AG10803 (cell line): ENCODE data around the gene ASB14.

Source experiments
- DNase-seq: peaks from one replicate; pipeline ENCODE4 v3.0.0; 2010; ENCODE audit warnings: low read depth
- H3K4me3 ChIP-seq: 2 replicates; pipeline ENCODE4 v1.5.1; 2011; ENCODE audit warnings: mild to moderate bottlenecking, low read length, control low read depth
- TF ChIP-seq, protein P1 (sequence below): conservative IDR thresholded peaks from 2 replicates; pipeline ENCODE4 v1.5.1; 2011; ENCODE audit warnings: mild to moderate bottlenecking, low read length, control low read depth, inconsistent platforms

ASB14 gene

GRCh38 chr3:57278237-57278636 is 14.2 kb downstream of the ASB14 start:
- DNase-seq, result no peak
- no peak overlapping the region for H3K4me3 ChIP-seq

GRCh38 chr3:57275393-57275792 is 17.1 kb downstream of the ASB14 start:
- TF ChIP-seq, protein P1, sequence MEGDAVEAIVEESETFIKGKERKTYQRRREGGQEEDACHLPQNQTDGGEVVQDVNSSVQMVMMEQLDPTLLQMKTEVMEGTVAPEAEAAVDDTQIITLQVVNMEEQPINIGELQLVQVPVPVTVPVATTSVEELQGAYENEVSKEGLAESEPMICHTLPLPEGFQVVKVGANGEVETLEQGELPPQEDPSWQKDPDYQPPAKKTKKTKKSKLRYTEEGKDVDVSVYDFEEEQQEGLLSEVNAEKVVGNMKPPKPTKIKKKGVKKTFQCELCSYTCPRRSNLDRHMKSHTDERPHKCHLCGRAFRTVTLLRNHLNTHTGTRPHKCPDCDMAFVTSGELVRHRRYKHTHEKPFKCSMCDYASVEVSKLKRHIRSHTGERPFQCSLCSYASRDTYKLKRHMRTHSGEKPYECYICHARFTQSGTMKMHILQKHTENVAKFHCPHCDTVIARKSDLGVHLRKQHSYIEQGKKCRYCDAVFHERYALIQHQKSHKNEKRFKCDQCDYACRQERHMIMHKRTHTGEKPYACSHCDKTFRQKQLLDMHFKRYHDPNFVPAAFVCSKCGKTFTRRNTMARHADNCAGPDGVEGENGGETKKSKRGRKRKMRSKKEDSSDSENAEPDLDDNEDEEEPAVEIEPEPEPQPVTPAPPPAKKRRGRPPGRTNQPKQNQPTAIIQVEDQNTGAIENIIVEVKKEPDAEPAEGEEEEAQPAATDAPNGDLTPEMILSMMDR, result no peak
- DNase-seq, result no peak
- no peak overlapping the region for H3K4me3 ChIP-seq

More at GRCh38 chr3:57278237-57278636, 14.2 kb downstream of the ASB14 start:
- TF ChIP-seq, protein P1, result no peak

DNA sequence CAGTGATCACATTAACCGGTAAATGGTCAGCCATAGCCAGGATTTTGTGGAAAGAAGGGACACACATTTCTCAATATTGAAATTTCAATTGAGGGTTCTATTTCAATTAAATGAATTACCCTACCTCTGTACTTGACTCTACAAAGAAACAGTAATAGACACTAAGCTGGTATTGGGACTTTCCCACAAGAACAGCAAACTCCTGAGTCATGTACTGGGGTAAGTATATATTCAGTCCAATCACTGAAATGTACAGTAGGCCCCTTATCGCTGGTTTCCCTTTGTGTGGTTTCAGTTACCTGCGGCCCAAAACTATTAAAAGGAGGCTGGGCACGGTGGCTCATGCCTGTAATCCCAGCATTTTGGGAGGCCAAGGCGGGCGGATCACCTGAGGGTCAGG is 17.6 kb downstream of the ASB14 start:
- H3K4me3 ChIP-seq, result no peak overlapping the region
- TF ChIP-seq, protein P1, result no peak
- no peak for DNase-seq

DNA sequence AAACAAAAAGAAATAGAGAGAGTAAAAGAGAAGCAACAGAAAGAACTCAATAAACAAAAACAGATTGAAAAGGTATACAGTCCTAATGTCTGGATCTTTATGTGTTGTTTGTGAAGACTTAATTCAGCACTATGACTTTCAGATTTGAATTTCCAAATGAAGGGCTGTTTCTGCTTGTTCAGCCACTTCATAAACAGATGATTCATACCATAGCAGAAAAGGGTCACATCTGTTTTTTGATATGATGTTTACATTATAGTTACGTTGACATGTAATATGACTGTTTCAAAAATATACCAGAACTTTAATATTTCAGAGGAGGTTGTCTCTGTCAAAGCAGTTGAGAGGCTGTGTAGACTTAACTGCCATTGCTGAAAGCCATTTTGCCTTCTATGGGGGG is 24.1 kb downstream of the ASB14 start:
- DNase-seq, result no peak
- TF ChIP-seq, protein P1, result no peak
- H3K4me3 ChIP-seq, result no peak overlapping the region

- TF ChIP-seq, protein P1, result no peak
- no peak overlapping the region for H3K4me3 ChIP-seq
- no peak for DNase-seq
Measured at GRCh38 chr3:57261929-57262328, 30.6 kb downstream of the ASB14 start.

DNA sequence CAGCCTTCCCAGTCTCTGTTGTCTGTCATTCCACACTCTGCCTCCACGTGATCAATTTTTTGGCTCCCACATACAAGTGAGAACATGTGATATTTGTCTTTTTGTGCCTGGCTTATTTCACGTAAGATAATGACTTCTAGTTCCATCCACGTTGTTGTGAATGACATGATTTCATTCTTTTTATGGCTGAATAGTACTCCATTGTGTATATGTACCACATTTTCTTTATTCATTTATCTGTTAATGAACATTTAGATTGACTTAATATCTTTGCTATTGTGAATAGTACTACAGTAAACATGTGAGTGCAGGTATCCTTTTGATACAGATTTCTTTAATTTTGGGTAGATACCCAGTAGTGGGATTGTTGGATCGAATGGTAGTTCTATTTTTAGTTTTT is 31.4 kb downstream of the ASB14 start:
- H3K4me3 ChIP-seq, result no peak overlapping the region
- no peak for DNase-seq
- TF ChIP-seq, protein P1, result no peak

- TF ChIP-seq, protein P1, result no peak
- H3K4me3 ChIP-seq, result no peak overlapping the region
- DNase-seq, result no peak
Measured at GRCh38 chr3:57257678-57258077, 34.8 kb downstream of the ASB14 start.
